ENCODE data around the gene TP53INP2.
"Not testable (repeated sequence)": the region's sequence is repeated elsewhere in the genome, so short reads cannot be mapped to it uniquely, and the experiment has no call there.

Gene TP53INP2

GRCh38 chr20:34704177-34705007 lies at the start of gene TP53INP2:
TSS of gene TP53INP2 (plus strand) at chr20:34704344. CDS start at chr20:34708740, 4,396 bp downstream.
- in situ Hi-C loops (cut with MboI; ENCODE audit: low sequenced_read_pairs) = no loop called here

- in situ Hi-C loops (cut with MboI; ENCODE audit: low sequenced_read_pairs) = not testable (repeated sequence)
These were observed 45.5 kb upstream of the TP53INP2 start for GRCh38 chr20:34658654-34659053.

- in situ Hi-C loops (cut with MboI; ENCODE audit: low sequenced_read_pairs) = not testable (repeated sequence)
These were observed 42.3 kb upstream of the TP53INP2 start for GRCh38 chr20:34661811-34662210.

- in situ Hi-C loops (cut with MboI; ENCODE audit: low sequenced_read_pairs) = no loop called here
These were observed 40.8 kb upstream of the TP53INP2 start for GRCh38 chr20:34663213-34663943.

- in situ Hi-C loops (cut with MboI; ENCODE audit: low sequenced_read_pairs) = not testable (repeated sequence)
These were observed 39.4 kb upstream of the TP53INP2 start for GRCh38 chr20:34664751-34665150.

GRCh38 chr20:34669094-34669493 lies 35.0 kb upstream of the TP53INP2 start:
- in situ Hi-C loops (cut with MboI; ENCODE audit: low sequenced_read_pairs) = no loop called here

- in situ Hi-C loops (cut with MboI; ENCODE audit: low sequenced_read_pairs) = no loop called here
These were observed 30.7 kb upstream of the TP53INP2 start for GRCh38 chr20:34673412-34673811.

GRCh38 chr20:34675561-34675960 lies 28.6 kb upstream of the TP53INP2 start:
- in situ Hi-C loops (cut with MboI; ENCODE audit: low sequenced_read_pairs) = no loop called here

GRCh38 chr20:34675993-34676641 lies 28.0 kb upstream of the TP53INP2 start:
- in situ Hi-C loops (cut with MboI; ENCODE audit: low sequenced_read_pairs) = no loop called here

- in situ Hi-C loops (cut with MboI; ENCODE audit: low sequenced_read_pairs) = no loop called here
These were observed 27.3 kb upstream of the TP53INP2 start, which contains the start of gene PIGU for GRCh38 chr20:34676642-34677373. TSS of gene PIGU (minus strand) at chr20:34677092. CDS start at chr20:34677085, 7 bp downstream.

- in situ Hi-C loops (cut with MboI; ENCODE audit: low sequenced_read_pairs) = no loop called here
These were observed 23.5 kb upstream of the TP53INP2 start for GRCh38 chr20:34680586-34681175.

GRCh38 chr20:34683667-34684066 lies 20.5 kb upstream of the TP53INP2 start:
- in situ Hi-C loops (cut with MboI; ENCODE audit: low sequenced_read_pairs) = no loop called here

GRCh38 chr20:34689486-34689885 lies 14.7 kb upstream of the TP53INP2 start:
- in situ Hi-C loops (cut with MboI; ENCODE audit: low sequenced_read_pairs) = no loop called here

- in situ Hi-C loops (cut with MboI; ENCODE audit: low sequenced_read_pairs) = no loop called here
These were observed 12.3 kb upstream of the TP53INP2 start for GRCh38 chr20:34691838-34692237.

GRCh38 chr20:34693414-34693813 lies 10.7 kb upstream of the TP53INP2 start:
- in situ Hi-C loops (cut with MboI; ENCODE audit: low sequenced_read_pairs) = no loop called here

- in situ Hi-C loops (cut with MboI; ENCODE audit: low sequenced_read_pairs) = no loop called here
These were observed 2.6 kb upstream of the TP53INP2 start for GRCh38 chr20:34701405-34702085.

GRCh38 chr20:34703061-34703423 lies 1.1 kb upstream of the TP53INP2 start:
- in situ Hi-C loops (cut with MboI; ENCODE audit: low sequenced_read_pairs) = no loop called here

GRCh38 chr20:34703424-34704176 lies 544 bp upstream of the TP53INP2 start:
- in situ Hi-C loops (cut with MboI; ENCODE audit: low sequenced_read_pairs) = no loop called here

- in situ Hi-C loops (cut with MboI; ENCODE audit: low sequenced_read_pairs) = no loop called here
These were observed 858 bp downstream of the TP53INP2 start for GRCh38 chr20:34705008-34705396.

Data from HL-60/S4 treated with phorbol 12-myristate 13-acetate at 8.2 ng/mL for 4 days and 3 days (cell line).